ENCODE results near the gene CELSR3. TPM values are rescaled to one million over a fixed set of nuclear protein-coding genes. Genes with fewer than 3 reads are reported as not detected.
A peak's percentile ranks its signal among the peaks of the same experiment; 100 is the strongest.

CELSR3 gene
- total and polyA plus RNA-seq, 2 of the 4 experiments (the other 2 are of a cell fraction) = 0.18 to 0.63 TPM

- CTCF ChIA-PET = interaction anchor here (0.5 to 2.2 kb wide), 11 partner anchors 11 to 74 kb away, joined by 3 to 6 read pairs (median 3); partner anchors contain the start of gene UCN2
- DNase-seq = peak; percentile 51
These were observed 27.9 kb downstream of the CELSR3 start for GRCh38 chr3:48634661-48635221.

More at GRCh38 chr3:48634661-48635221, 27.9 kb downstream of the CELSR3 start:
- BruUV-seq (replicated peaks) = no TSS peak
- in situ Hi-C loops (cut with MboI; ENCODE audit: low sequenced_read_pairs) (no loop called here), intact Hi-C loops (cut with micrococcal nuclease) (loop anchor here (1.0 to 10.0 kb wide), 8 partner anchors 16 to 190 kb away; partner anchors contain the start of genes ATRIP, CCDC51, NCKIPSD and PFKFB4), dilution Hi-C loops (cut with HindIII; ENCODE audit: low sequenced_read_pairs, unreplicated experiment) (no loop called here)
- Histone ChIP-seq H3K23ac (ENCODE audit: low read depth, low read length) (peak overlapping the region; percentile 95; the same call in 1 of the 2 replicates), H3K4me1 (ENCODE audit: control insufficient read depth, insufficient read depth, low read length) (peaks cover 18% of the 10 kb centered on the region), H3K4me3 (ENCODE audit: insufficient read depth, low read depth, low read length) (peak overlapping the region; percentile 83), H4K91ac (ENCODE audit: insufficient read depth, low read depth, low read length) (peak overlapping the region; percentile 90), H2BK5ac (ENCODE audit: low read depth, low read length, poor library complexity, severe bottlenecking) (peak overlapping the region; percentile 70), H2AK5ac (ENCODE audit: low read depth, low read length) (peak overlapping the region; percentile 90), H3K9ac (ENCODE audit: low read depth, low read length) (peak overlapping the region; percentile 84), H3K79me1 (ENCODE audit: low read depth in 1 of 2, low read length in 2 of 2) (peaks cover 42 to 68% of the 10 kb centered on the region in 2 experiments; a peak in 3 of 4 replicates), H2AK9ac (replicated peaks; ENCODE audit: low read depth, low read length, poor library complexity) (peak overlapping the region; percentile 99), H3K14ac (replicated peaks; ENCODE audit: low read depth, low read length) (peak overlapping the region; percentile 97), H3K4me2 (ENCODE audit: low read depth, low read length) (peak overlapping the region; percentile 97), H3K9me3 (ENCODE audit: control insufficient read depth, insufficient read depth, low read length) (no peaks in the 10 kb centered on the region), H2BK20ac (ENCODE audit: low read depth, low read length) (no peak overlapping the region), H3K27ac (ENCODE audit: insufficient read depth, low read length) (peak overlapping the region; percentile 79), H3K27me3 (ENCODE audit: control insufficient read depth, insufficient read depth, low read length) (no peaks in the 10 kb centered on the region), H2BK120ac (ENCODE audit: low read depth, low read length) (no peak overlapping the region; the same call in 1 of the 2 replicates), H4K5ac (ENCODE audit: low read depth, low read length) (0 out of 2 replicates have a peak overlapping the region, but pooled peaks have one; percentile 46), H3K9me1 (ENCODE audit: insufficient read depth, low read length) (peaks cover 11% of the 10 kb centered on the region), H3K36me3 (ENCODE audit: control insufficient read depth, insufficient read depth, low read length) (peaks cover 44% of the 10 kb centered on the region), H2BK15ac (ENCODE audit: low read depth, low read length) (no peak overlapping the region; the same call in 1 of the 3 replicates), H4K20me1 (ENCODE audit: insufficient read depth, low read length) (peaks cover 44% of the 10 kb centered on the region), H2AFZ (replicated peaks; ENCODE audit: low read length, poor library complexity) (peak overlapping the region; percentile 100), H3K18ac (ENCODE audit: low read depth, low read length) (peak overlapping the region; percentile 44), H4K8ac (ENCODE audit: low read depth in 2 of 2, low read length in 2 of 2) (peak overlapping the region; percentile 30 to 63; a peak in 2 of 4 replicates), H3K56ac (ENCODE audit: extremely low read depth, insufficient read depth, low read length) (peak overlapping the region; percentile 47; the same call in 1 of the 2 replicates), H3K4ac (ENCODE audit: low read depth, low read length) (peak overlapping the region; percentile 82)
- peak; percentile 65 for ATAC-seq (ENCODE audit: low read depth)
- POLR2A ChIA-PET (ENCODE audit: unreplicated experiment) = interaction anchor here (0.5 to 0.6 kb wide), 2 partner anchors 16 to 17 kb away, joined by 4 to 7 read pairs; no protein-coding TSS in a partner anchor
- WGBS, 2 experiments (ENCODE audit: extremely low coverage in 2 of 2, insufficient read length in 1 of 2) = 0% methylated on average over 25 of the region's 30 CpGs; no CpG with 5 or more reads in 1 of the 2 experiments
- TF ChIP-seq RCOR1 (IDR thresholded peaks at IDR 0.05; ENCODE audit: insufficient replicate concordance, low read length) (no peak), FOS (IDR thresholded peaks at IDR 0.05; ENCODE audit: low read depth, low read length) (0 out of 2 replicates have a peak, but pooled peaks have one; percentile 4)
